MM.1S (cell line): Measurements from ENCODE around the gene ACTG1.

Experiments used
- DNase-seq: peaks from one replicate; pipeline ENCODE4 v3.0.0-alpha.2; 2015
- H2AFZ ChIP-seq: fragments of 300-600 bp; sonication (generic); 2 replicates; pipeline ENCODE4 v1.6.0; 2016; ENCODE audit warnings: antibody characterized with exemption, low read length
- H3F3A ChIP-seq: fragments of 300-600 bp; sonication (generic); 2 replicates; pipeline ENCODE4 v1.6.1; 2016; ENCODE audit warnings: mild to moderate bottlenecking, antibody characterized with exemption, low read length, moderate library complexity, mixed read lengths; ENCODE audit not compliant: insufficient read depth
- H3K27ac ChIP-seq: fragments of 300-600 bp; sonication (generic); 2 replicates; pipeline ENCODE4 v1.5.1; 2016; ENCODE audit warnings: mild to moderate bottlenecking, low read length
- H3K27me3 ChIP-seq: fragments of 300-600 bp; sonication (generic); replicated peaks from 2 replicates; pipeline ENCODE4 v1.6.0; 2016; ENCODE audit warnings: low read length; ENCODE audit not compliant: insufficient read depth
- H3K36me3 ChIP-seq: fragments of 300-600 bp; sonication (generic); replicated peaks from 2 replicates; pipeline ENCODE4 v1.6.1; 2016; ENCODE audit warnings: mild to moderate bottlenecking, low read length, mixed read lengths; ENCODE audit not compliant: insufficient read depth
- H3K4me1 ChIP-seq: fragments of 300-600 bp; sonication (generic); 2 replicates; pipeline ENCODE4 v1.6.1; 2016; ENCODE audit warnings: low read length, mixed read lengths
- H3K4me2 ChIP-seq: fragments of 300-600 bp; sonication (generic); 2 replicates; pipeline ENCODE4 v1.6.0; 2016; ENCODE audit warnings: low read depth, low read length
- H3K4me3 ChIP-seq: fragments of 300-600 bp; sonication (generic); 2 replicates; pipeline ENCODE4 v1.5.1; 2016; ENCODE audit warnings: low read length, mixed read lengths
- H3K79me2 ChIP-seq: fragments of 300-600 bp; sonication (generic); 2 replicates; pipeline ENCODE4 v1.6.1; 2016; ENCODE audit warnings: mixed run types, low read length, mixed read lengths
- H3K9ac ChIP-seq: fragments of 300-600 bp; sonication (generic); 2 replicates; pipeline ENCODE4 v1.6.1; 2016; ENCODE audit warnings: low read length, mixed read lengths
- H3K9me2 ChIP-seq: fragments of 300-600 bp; sonication (generic); replicated peaks from 2 replicates; pipeline ENCODE4 v1.6.1; 2016; ENCODE audit warnings: mild to moderate bottlenecking, low read length, mixed read lengths; ENCODE audit not compliant: insufficient read depth
- H3K9me3 ChIP-seq: fragments of 300-600 bp; sonication (generic); replicated peaks from 2 replicates; pipeline ENCODE4 v1.6.1; 2016; ENCODE audit warnings: mild to moderate bottlenecking, low read length, mixed read lengths; ENCODE audit not compliant: insufficient read depth
- H4K20me1 ChIP-seq: fragments of 300-600 bp; sonication (generic); 2 replicates; pipeline ENCODE4 v1.6.1; 2016; ENCODE audit warnings: mild to moderate bottlenecking, low read length, moderate library complexity, mixed read lengths; ENCODE audit not compliant: insufficient read depth
- CTCF ChIP-seq: fragments of 300-600 bp; sonication (generic); IDR thresholded peaks from 2 replicates; pipeline ENCODE4 v1.5.1; 2016; ENCODE audit warnings: antibody characterized with exemption, low read length, mixed read lengths
- EZH2 ChIP-seq: fragments of 300-600 bp; sonication (generic); optimal IDR thresholded peaks from 2 replicates; pipeline ENCODE3; 2017; ENCODE audit warnings: low read depth, mild to moderate bottlenecking, antibody characterized with exemption, low read length, mixed read lengths
- EZH2phosphoT487 ChIP-seq: fragments of 300-600 bp; sonication (generic); IDR thresholded peaks from 2 replicates; pipeline ENCODE4 v1.6.1; 2018; ENCODE audit warnings: antibody characterized with exemption, low read length

Gene ACTG1

GRCh38 chr17:81470270-81470943, 42.2 kb downstream of the ACTG1 start:
- H3K36me3 ChIP-seq = no peaks in the 10 kb centered on the region

DNA sequence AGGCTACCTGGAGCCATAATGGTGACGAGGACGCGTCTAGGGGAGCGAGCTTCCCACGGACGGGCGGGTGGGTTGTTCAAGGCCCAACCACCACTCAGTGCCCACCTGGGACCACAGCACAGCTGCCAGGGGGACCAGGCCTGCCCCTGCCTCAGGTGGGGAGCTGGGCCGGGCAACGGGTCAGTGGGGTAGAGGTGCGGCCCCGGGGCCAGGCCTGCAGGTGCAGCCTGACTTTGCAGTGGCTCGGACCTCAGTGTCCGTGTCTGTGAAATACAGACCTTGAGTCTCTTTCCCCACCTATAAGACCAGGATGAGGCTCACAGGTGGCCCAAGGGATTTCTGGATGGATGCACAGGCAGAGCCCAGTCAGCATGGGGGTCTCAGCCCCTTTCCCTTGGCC, 43.3 kb downstream of the ACTG1 start:
- no peak overlapping the region for H3K4me2 ChIP-seq

More at GRCh38 chr17:81470270-81470943, 42.2 kb downstream of the ACTG1 start:
- H3K4me3 ChIP-seq = no peak overlapping the region
- TF ChIP-seq CTCF (no peak), EZH2 (no peak), EZH2phosphoT487 (no peak)
- no peak for DNase-seq
- no peaks in the 10 kb centered on the region for H3K9me3 ChIP-seq
- H3K9ac ChIP-seq = no peak overlapping the region
- H3F3A ChIP-seq = no peaks in the 10 kb centered on the region
- H3K79me2 ChIP-seq = no peaks in the 10 kb centered on the region
- H3K4me1 ChIP-seq = no peaks in the 10 kb centered on the region
- H3K9me2 ChIP-seq = no peaks in the 10 kb centered on the region
- no peak overlapping the region for H3K27ac ChIP-seq
- peaks cover 95% of the 10 kb centered on the region for H3K27me3 ChIP-seq
- no peak overlapping the region for H2AFZ ChIP-seq
- no peaks in the 10 kb centered on the region for H4K20me1 ChIP-seq
- no peak overlapping the region for H3K4me2 ChIP-seq

GRCh38 chr17:81468770-81469121, 43.9 kb downstream of the ACTG1 start:
- Histone ChIP-seq H4K20me1 (no peaks in the 10 kb centered on the region), H3K36me3 (no peaks in the 10 kb centered on the region), H3K4me2 (no peak overlapping the region), H3K79me2 (no peaks in the 10 kb centered on the region), H3K4me1 (no peaks in the 10 kb centered on the region), H3K27me3 (peaks cover 97% of the 10 kb centered on the region), H3K4me3 (no peak overlapping the region), H2AFZ (no peak overlapping the region), H3K9me3 (no peaks in the 10 kb centered on the region), H3K27ac (no peak overlapping the region), H3K9ac (no peak overlapping the region), H3F3A (no peaks in the 10 kb centered on the region), H3K9me2 (no peaks in the 10 kb centered on the region)
- TF ChIP-seq EZH2phosphoT487 (no peak), CTCF (no peak), EZH2 (no peak)
- no peak for DNase-seq

More for the DNA sequence above, 43.3 kb downstream of the ACTG1 start:
- Histone ChIP-seq H3K9me3 (no peaks in the 10 kb centered on the region), H3K79me2 (no peaks in the 10 kb centered on the region), H2AFZ (no peak overlapping the region), H3F3A (no peaks in the 10 kb centered on the region), H3K27me3 (peaks cover 95% of the 10 kb centered on the region), H3K27ac (no peak overlapping the region), H3K9ac (no peak overlapping the region), H4K20me1 (no peaks in the 10 kb centered on the region), H3K4me3 (no peak overlapping the region), H3K36me3 (no peaks in the 10 kb centered on the region), H3K9me2 (no peaks in the 10 kb centered on the region), H3K4me1 (no peaks in the 10 kb centered on the region)
- no peak for TF ChIP-seq CTCF
- TF ChIP-seq EZH2 = no peak
- TF ChIP-seq EZH2phosphoT487 = no peak
- no peak for DNase-seq
